ENCODE results near the gene CYP3A4. TPM values are rescaled to one million over a fixed set of nuclear protein-coding genes. Genes with fewer than 3 reads are reported as not detected.

CYP3A4 gene
- total and polyA plus RNA-seq, 2 of the 8 experiments (the other 6 are each of a cell fraction or from before 2014, with no cell fraction given) = not detected

GRCh38 chr7:99720800-99721595 is 63.0 kb downstream of the CYP3A4 start:
- Histone ChIP-seq H3K4me2 (ENCODE audit: insufficient read depth in 1 of 2, low read depth in 2 of 2, low read length in 2 of 2) (no peak overlapping the region), H2AFZ (ENCODE audit: low read length) (no peak overlapping the region), H4K91ac (replicated peaks; ENCODE audit: insufficient read length, low read length) (no peak overlapping the region), H3K79me2 (ENCODE audit: control insufficient read depth in 1 of 2, insufficient read depth in 2 of 2, low read length in 2 of 2) (no peaks in the 10 kb centered on the region), H3K27me3 (replicated peaks in 1 of 4; ENCODE audit: control insufficient read depth in 3 of 4, extremely low read depth in 1 of 4, insufficient read depth in 3 of 4, low read length in 3 of 4) (peaks cover 0 to 1% (median 0%) of the 10 kb centered on the region in 4 experiments; a peak in 1 of 7 replicates), H4K20me1 (replicated peaks in 1 of 2; ENCODE audit: control insufficient read depth in 1 of 2, insufficient read depth in 2 of 2, low read length in 2 of 2) (no peaks in the 10 kb centered on the region), H3K56ac (replicated peaks; ENCODE audit: insufficient read length, low read depth, low read length) (no peak overlapping the region), H3K14ac (ENCODE audit: insufficient read length) (no peak overlapping the region), H3K27ac (ENCODE audit: low read depth, low read length) (no peak overlapping the region), H3K9me3 (ENCODE audit: insufficient read depth in 2 of 2, low read depth in 1 of 2, low read length in 1 of 2) (no peaks in the 10 kb centered on the region), H2BK120ac (replicated peaks; ENCODE audit: low read depth, low read length) (no peak overlapping the region), H3K4me1 (replicated peaks in 1 of 4; ENCODE audit: control insufficient read depth in 3 of 4, insufficient read depth in 4 of 4, low read length in 3 of 4) (no peaks in the 10 kb centered on the region), H3K23ac (ENCODE audit: insufficient read length) (no peak overlapping the region), H2BK12ac (ENCODE audit: low read depth, low read length) (no peak overlapping the region), H3K18ac (ENCODE audit: extremely low read depth, low read length) (no peak overlapping the region), H2BK20ac (ENCODE audit: low read length) (no peak overlapping the region), H4K5ac (ENCODE audit: insufficient read length, low read depth, low read length) (no peak overlapping the region), H3K36me3 (ENCODE audit: control insufficient read depth in 2 of 4, insufficient read depth in 4 of 4, low read length in 3 of 4) (no peaks in the 10 kb centered on the region), H2BK5ac (ENCODE audit: low read depth, low read length) (no peak overlapping the region), H2BK15ac (ENCODE audit: low read length) (no peak overlapping the region), H3K9ac (replicated peaks in 1 of 4; ENCODE audit: extremely low read depth in 1 of 4, low read depth in 3 of 4, low read length in 3 of 4) (no peak overlapping the region), H3K79me1 (ENCODE audit: low read depth, low read length) (no peaks in the 10 kb centered on the region), H3K4ac (replicated peaks; ENCODE audit: insufficient read length, low read depth, low read length) (no peak overlapping the region), H2AK5ac (ENCODE audit: low read depth, low read length) (no peak overlapping the region), H3K4me3 (ENCODE audit: extremely low read depth in 1 of 4, insufficient read depth in 2 of 4, low read depth in 3 of 4, low read length in 4 of 4) (no peak overlapping the region), H3K23me2 (ENCODE audit: low read depth, low read length) (no peaks in the 10 kb centered on the region), H4K8ac (ENCODE audit: extremely low read depth, insufficient read depth, low read length) (no peak overlapping the region)
- ChIA-PET POLR2A (ENCODE audit: partially characterized antibody) (no interaction called here), CTCF (ENCODE audit: partially characterized antibody) (no interaction called here)
- WGBS, 2 experiments (ENCODE audit: extremely low coverage in 1 of 2, insufficient coverage in 1 of 2, insufficient read length in 1 of 2, insufficient replicate concordance in 2 of 2, low coverage in 1 of 2, low lambda C conversion rate in 2 of 2, missing lambda C conversion rate in 1 of 2) = 76% methylated on average over 5 of the region's 5 CpGs; no CpG with 5 or more reads in 1 of the 2 experiments
- no peak for TF ChIP-seq HDAC6 (IDR thresholded peaks at IDR 0.05; ENCODE audit: low read depth, low read length)
- TF ChIP-seq CBX8 (IDR thresholded peaks at IDR 0.05; ENCODE audit: borderline replicate concordance, low read depth, low read length) = no peak
- TF ChIP-seq SRF (IDR thresholded peaks at IDR 0.05; ENCODE audit: low read depth, low read length) = no peak
- TF ChIP-seq PHF8 (conservative IDR thresholded peaks at IDR 0.05; ENCODE audit: low read depth, low read length) = no peak
- TF ChIP-seq RAD21 (IDR thresholded peaks at IDR 0.05 in 1 of 2, conservative IDR thresholded peaks at IDR 0.05 in 1 of 2; ENCODE audit: low read depth in 2 of 2, low read length in 2 of 2) = no peak
- TF ChIP-seq SP2 (IDR thresholded peaks at IDR 0.05; ENCODE audit: low read length) = no peak
- TF ChIP-seq KDM4A (IDR thresholded peaks at IDR 0.05; ENCODE audit: low read depth, low read length, severe bottlenecking) = no peak
- no peak for TF ChIP-seq RXRA (IDR thresholded peaks at IDR 0.05; ENCODE audit: insufficient read depth, low read depth, low read length)
- no peak for TF ChIP-seq MAFK (IDR thresholded peaks at IDR 0.05; ENCODE audit: low read depth, low read length)
- no peak for TF ChIP-seq NRF1 (IDR thresholded peaks at IDR 0.05; ENCODE audit: low read depth, low read length)
- DNase-seq (ENCODE audit: low read depth in 1 of 2, low spot score in 2 of 2) (no peak), FAIRE-seq (no peak)
